Amniotic epithelial cell (primary cell): ENCODE data around the gene NDUFS6.

ENCODE experiments used
- DNase-seq: peaks from one replicate; pipeline ENCODE4 v3.0.0-alpha.2; 2010; ENCODE audit warnings: low read depth

The NDUFS6 gene

DNA sequence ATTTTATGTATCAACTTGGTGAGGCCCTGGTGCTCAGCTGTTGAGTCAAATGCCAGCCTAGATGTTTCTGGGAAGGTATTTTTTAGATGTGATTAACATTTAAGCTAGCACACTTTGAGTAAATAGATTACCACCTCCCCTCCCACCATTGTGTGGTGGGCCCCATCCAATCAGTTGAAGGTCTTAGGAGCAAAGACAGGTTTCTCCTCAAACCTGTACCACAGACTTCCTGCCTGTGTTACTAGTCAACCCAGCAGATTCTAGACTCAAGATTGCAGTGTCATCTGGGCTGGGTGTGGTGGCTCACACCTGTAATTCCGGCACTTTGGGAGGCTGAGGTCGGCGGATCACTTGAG, 35.3 kb upstream of the NDUFS6 start:
- DNase-seq, result no peak

DNA sequence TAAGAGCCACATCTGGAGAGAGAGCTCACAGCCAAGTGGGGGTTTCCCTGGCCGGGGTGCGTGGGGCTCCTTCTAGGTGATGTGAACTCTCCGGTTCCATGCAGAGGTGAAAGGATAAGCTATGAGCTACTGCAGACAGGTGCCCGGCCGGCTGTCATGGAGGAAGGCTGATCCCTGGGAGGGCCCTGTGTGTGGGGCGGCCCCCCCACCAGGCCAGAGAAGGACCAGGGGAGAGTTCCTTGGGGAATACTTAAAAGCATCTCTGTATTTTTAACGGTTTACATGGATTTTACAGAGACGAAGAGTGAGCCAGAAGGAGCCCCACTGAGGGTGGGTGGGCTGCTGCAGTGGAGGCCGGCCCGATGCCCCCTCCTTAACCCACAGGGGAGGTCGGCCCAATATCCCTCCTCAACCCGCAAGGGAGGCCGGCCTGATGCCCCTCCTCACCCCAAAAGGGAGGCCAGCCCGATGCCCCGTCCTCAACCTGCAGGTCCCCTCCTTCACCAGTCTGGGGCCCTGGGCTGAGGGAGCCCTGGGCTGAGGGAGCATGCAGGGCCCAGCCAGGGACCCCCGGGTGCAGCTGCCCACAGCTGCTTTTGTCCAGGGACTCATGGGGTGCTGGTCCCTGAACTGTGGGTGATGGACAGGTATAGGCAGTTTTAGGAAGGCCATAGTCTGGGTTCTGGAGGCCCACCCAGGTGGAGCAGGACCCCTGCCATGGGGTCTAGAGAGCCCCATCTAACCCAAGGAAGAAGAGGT, 33.5 kb upstream of the NDUFS6 start:
- DNase-seq, result no peak

DNA sequence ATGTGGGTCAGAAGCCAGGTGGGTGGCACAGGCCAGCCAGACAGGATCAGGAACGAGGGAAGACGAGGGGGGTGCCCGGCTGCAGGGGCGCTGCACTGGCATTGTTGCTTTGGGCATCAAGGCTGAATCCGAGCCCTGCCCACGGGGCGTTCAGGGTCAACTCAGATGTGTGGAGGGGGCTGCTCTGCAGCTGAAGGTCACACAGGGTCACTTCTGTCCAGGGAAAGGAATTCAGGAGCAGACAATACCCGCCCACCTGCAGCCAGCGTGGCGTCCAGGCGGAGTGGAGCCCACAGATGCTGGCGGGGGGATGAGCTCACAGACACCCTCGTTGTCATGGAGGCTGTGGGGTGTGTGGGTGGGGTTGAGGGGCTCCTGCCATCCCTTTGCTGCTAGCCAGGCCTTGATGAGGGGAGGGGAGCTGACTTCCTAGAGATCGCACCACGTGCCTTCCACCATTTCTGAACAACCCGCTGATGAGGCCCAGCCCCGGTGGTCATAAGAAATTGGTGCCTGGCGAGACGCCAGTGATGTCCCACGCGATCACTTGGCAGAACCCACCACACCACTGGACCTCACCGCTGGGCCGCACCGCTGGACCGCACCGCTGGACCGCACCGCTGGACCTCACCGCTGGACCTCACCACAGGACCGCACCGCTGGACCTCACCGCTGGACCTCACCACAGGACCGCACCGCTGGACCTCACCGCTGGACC, 32.8 kb upstream of the NDUFS6 start:
- no peak for DNase-seq

DNA sequence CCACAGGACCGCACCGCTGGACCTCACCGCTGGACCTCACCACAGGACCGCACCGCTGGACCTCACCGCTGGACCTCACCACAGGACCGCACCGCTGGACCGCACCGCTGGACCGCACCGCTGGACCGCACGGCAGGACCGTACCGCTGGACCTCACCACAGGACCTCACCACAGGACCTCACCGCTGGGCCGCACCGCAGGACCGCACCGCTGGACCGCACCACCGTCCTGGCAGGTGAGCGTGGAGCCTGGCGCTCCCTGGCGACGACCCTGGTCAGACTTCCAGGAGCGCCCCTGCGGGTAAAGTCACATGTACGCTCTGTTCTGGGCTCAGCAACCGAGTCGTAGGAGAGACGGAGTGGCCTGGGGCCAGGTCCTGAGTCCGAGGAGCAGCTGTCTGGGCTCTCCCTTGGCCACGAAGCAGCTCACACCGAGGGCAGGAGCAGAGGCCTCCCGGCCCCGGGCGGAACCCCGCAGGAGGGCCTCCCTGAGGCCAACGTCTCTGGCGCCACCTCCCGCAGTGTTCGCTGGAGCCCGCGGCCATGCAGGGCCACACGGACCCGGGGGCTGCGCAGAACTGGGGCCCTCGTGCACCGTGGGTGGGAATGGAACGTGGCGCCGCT, 32.1 kb upstream of the NDUFS6 start:
- DNase-seq, result no peak

DNA sequence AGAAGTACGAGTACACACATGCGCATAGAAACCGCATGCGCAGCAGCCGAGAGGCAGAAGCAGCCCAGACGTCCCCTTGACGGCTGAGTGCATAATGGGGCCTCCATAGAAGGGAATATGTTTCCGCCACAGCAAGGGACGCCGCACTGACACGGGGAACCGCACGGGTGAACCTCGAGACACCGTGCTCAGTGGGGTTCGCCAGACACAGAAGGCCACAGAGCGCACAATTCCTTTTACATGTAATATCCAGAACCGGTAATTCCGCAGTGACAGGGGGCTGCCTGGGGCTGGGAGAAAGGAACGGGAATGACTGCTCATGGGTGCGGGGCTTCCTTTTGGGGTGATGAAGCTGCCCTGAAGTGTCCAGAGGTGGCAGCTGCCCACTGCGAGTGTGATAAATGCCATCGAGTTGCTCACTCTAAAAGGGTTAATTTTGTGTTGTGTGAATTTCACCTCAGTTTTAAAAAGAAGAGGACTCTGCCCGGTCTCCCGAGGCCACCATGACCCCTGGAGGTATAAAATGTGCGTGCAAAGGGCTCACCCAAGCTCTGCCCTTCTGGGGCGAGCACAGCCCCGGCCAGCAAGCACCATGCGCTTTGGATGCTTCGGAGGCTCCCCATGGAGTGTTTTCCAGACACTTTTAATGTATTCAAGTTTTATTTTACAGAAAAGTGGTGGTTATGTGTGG, 31.3 kb upstream of the NDUFS6 start:
- no peak for DNase-seq

DNA sequence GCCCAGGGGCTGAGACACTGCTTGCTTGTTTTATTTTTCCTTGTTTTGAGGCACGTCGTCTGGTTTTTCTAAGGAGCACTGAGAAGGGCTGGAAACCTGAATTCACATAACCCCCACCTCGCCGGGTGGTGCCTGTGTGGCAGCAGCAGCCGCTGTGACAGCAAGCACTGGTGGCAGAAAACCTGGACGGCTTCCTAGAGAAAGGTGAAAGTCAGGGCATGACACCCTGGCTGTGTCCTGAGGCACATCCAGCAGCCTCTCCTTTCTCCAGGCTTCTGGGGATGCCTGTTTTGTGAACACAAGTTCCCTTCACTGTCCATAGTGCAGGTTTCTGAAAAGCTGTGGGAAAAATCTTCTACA, 30.8 kb upstream of the NDUFS6 start:
- no peak for DNase-seq

DNA sequence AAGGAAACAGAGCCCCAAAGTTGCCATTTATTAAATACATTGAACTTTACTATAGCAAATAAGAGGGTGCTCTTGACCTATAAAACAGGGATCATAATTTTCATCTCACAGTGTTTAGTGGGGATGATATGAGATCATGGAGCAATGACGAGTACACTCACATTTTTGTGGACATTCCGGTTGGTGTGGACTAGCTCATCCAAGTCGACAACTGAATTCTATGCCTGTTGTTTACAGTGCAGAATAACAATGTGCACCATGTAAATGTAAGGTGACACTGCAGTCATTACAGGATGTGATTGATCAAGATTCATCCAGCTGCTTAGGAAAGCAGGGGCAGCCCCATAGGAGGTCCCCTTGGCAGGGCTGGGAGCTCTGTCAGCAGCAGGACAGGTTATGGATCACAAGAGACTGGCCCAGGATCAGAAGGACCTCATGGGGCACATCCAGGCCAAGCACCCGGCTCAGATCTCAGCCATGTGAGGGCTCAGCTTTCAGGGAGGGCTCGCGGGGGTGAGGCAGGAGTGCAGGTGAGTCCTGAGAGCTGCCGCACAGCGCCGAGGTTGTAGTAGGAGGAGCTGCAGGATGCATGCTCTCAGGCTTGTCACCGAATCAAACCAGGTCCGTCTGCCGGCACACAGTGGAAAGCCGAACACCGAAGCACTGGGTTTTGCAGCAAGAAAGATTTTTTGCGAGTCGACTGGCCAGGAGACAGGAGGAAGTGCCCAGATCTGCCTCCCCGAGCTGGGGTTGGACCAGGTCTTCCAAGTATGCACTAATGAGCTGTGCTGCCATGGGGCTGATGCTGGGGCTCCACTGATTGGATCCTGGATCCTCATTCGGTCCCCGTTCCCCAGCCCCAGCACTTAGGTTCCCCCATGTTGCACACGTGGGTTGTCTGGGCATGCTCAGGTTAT, 29.8 kb upstream of the NDUFS6 start:
- no peak for DNase-seq

DNA sequence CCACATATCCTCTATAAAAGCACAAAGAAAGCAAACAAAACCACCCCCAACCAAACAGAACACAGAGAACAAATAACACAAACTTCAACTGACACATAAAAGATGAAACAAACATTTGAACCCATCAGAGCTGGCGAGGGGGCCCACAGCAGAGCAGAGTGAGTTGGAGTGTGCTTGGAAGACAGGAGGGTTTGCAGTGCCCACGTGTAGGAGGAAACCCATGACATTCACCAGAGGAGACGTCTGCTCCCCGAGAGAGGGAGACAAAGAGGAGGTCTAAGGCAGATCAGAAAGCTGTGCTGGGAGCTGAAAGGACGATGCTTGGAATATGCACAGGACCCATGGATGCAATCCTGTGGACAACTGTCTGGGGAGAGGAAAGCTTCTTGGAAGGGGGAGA, 28.6 kb upstream of the NDUFS6 start:
- DNase-seq, result peak; percentile 41

DNA sequence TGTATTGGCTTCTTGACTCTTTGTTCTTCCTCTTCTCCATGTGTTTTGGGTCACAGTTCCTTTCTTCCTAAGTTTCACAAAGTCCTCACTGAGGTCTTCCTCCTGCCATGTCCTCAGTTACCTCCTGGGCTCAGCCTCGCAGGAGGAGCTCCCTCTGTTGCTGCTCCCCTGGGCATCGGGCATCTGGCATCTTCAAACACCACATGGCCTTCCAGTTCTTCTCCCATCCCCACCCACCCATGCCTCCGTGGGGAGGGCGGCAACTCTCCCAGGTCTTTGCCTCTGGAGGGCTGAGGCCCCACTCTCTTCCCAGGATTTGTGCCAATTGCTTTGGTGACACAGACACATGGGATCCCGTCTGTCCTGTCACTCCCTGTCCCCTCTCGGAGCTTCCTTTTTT, 24.4 kb upstream of the NDUFS6 start:
- DNase-seq, result no peak

DNA sequence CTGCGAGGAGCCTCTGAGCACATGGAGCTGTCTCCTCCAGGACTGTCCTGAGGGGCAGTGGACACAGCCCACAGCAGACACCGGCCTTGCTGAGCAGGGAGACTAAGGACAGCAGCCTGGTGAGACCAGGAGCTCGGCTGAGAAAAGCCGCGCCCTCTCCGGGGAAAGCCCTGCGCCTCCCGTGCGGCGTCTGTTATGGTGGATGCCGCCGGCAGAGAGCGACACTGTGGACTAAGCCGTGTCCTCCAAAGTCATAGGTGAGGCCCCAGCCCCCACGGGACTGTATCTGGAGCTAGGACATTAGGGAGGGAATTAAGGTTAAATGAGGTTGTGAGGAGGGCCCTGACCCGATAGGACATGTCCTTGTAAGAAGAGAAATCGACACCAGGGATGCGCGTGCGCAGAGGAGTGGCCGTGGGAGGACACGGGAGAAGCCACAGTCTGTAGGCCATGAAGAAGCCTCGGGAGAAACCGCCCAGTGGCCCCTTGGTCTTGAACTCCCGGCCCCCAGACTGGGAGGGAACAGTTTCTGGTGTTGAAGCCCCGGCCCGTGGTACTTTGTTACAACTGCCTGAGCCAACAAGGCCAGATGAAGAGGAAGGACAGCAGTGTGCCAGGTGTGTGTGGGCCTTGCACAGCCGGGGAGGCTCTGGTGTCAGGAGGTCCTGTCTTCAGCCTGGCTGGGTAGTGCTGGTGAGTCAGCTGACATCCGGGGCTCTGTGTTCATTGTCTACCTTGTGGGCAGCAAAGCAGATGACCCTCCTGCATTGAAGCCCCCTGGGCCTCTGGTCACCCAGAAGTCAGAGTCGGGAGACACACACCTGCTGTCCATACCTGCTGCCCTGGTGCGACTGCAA, 23.7 kb upstream of the NDUFS6 start:
- no peak for DNase-seq

DNA sequence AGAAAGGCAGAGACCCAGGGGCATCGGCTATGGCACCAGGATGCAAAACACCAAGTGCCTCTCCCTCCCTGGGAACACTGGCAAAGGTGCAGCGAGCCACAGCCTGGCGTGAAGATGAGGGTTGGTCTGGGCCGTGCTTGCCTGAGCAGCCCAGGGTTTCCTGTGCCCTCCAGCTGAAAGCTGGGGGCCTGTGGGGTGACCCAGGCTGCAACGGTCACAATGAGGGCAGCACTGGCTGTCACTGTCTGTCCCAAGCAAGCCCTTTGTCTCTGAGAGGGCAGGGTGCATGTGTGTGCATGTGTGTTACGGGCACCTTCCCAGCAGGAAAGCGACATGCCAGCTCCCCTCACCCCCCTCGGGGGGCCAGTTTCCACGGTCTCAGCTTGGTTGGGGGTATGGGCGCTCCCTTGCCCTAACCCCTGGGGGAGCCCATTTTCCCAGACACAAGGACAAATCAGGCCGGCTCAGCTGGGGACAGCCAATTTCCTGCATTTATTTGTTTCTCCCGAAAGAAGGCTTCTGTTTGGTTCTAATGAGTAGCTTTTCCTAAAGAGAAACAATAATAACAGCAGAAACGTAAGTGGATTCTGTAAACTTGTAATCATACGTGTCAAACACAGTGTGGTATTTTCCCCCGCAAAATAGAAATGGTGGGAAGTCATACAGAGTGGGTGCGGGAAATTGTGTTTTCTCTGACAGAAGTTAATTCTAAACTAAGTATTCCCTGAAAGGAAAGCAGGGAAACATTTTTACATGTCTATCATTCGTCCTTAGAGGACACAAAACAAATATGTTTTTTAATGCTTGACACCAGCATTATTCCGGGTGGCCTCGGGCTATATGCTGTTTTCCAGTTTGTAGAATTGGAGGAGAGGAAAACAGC, 22.8 kb upstream of the NDUFS6 start:
- no peak for DNase-seq

DNA sequence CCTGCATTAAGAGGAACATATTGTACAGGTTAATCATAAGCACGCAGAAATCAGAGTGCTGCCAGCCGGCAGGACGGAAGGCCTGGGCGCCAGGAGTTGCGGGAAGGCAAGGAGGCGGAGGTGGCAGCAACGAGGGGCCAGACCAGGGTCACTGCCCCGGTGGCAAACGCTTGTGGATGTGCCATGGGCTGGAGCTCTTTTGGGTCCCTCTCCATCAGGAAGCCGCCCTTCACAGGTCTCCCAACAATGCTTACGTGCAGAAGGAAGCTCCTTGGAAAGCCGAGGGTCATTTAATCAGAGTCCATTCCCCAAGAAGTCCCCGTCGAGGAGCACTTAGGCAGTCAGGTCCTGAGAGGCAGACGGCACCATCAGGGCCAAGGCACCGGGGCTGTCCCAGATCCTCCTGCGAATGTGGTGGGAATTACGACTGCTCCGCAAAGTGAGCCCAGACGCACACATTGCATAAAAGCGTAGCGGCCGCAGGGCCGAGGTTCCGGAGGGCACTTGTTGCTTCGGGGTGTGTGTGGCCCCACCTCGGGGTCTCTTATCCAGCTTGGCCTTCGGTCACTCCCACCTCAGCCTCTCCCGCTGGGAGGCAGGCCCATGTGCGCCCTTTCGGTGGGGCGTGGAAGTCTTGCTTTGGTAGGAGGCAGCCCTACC, 22.1 kb upstream of the NDUFS6 start:
- no peak for DNase-seq

DNA sequence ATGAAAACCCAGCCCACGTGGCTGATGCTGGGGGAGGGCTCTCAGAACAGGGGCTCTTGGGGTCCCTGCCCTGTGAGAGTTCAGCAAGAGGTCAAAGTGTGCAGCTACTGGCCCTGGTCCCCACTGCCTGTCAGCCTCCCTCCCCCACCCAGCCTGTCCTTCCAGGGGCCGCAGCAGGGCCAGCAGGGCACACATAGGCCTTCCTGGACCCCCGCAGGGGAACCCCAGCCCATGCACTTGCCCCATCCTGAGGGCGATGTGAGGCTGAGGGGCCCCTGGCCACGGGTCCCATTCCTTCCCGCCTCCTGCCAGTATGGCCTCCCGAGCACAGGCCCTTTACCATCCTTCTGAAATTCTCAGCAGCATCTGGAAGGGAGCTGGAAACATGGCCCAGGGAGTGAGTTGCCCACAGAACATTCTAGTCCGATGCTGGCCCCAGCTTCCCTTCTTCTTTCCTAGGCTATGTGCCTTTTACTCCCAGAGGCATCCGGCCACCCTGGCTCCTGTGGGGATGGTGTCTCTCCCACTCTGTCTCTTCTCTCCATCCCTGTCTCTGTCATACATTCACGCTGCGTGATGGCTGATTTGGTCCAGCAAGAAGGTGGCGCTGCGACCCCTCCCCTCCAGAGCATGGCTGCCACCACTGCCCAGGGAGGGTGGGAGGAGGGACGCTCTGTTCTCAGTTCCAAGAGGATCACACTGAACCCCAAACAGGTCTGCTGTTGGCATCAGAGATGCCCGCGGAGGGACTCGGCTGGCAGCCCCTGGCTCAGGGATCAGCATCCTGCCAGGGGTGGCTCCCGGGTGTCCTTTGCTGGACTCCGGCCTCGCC, 21.2 kb upstream of the NDUFS6 start:
- DNase-seq, result no peak

DNA sequence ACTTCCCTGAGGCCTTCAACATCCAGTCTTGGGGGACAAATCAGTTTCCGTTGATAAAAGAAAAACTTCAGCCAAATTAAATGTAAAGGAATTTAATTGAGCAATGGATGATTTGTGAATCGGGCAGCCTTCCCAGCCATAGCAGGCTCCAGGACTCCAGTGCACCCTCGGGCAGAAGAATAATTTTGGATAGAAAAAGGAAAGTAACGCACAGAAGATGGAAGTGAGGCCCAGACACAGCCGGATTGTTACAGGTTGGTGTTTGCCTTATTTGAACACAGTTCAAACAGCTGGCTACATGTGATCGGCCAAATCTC, 20.6 kb upstream of the NDUFS6 start:
- DNase-seq, result no peak

DNA sequence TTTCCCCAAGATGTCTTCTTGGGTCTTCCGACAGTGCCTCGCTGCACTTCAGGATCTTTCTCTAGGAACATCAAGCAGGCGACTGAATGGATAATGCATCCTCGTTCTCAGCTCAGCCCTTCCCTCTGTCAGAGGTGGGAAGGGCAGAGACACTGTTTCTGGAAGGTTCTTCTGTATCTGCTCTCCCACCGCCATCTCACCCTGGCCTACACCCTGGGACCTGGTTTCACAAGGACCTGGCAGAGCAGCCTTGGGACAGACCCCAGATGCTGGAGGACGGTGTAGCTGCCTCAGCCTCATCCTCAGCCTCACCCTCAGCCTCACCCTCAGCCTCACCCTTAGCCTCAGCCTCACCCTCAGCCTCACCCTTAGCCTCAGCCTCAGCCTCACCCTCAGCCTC, 20.1 kb upstream of the NDUFS6 start:
- DNase-seq, result no peak

DNA sequence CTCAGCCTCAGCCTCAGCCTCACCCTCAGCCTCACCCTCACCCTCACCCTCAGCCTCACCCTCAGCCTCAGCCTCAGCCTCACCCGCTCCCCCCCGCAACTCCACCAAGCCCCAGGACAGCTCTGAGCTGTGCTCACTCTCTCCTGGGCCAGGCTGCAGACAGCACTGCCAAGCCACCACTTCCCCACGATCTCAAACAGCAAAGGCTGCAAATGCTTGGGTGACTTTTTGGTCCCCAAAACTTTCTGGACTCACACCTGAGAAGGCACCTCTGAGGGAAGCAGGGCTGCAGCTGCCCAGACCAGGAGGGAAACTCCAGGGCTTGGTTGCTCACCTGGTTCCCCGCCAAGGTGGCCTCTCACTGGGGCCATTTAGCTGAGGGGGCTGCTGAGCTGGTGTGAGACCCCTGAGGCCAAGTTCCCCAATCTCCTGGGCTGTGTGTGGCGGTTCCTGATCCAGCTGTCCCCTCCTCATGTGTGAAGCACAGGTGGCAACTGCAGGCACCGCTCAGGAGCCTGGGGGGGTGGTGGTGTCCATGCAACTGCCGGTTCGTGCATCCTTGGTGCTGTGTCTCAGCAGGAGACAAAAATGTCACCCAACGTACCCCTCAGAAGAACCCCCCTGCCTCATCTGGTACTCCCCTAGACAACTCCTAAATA, 19.4 kb upstream of the NDUFS6 start:
- no peak for DNase-seq

DNA sequence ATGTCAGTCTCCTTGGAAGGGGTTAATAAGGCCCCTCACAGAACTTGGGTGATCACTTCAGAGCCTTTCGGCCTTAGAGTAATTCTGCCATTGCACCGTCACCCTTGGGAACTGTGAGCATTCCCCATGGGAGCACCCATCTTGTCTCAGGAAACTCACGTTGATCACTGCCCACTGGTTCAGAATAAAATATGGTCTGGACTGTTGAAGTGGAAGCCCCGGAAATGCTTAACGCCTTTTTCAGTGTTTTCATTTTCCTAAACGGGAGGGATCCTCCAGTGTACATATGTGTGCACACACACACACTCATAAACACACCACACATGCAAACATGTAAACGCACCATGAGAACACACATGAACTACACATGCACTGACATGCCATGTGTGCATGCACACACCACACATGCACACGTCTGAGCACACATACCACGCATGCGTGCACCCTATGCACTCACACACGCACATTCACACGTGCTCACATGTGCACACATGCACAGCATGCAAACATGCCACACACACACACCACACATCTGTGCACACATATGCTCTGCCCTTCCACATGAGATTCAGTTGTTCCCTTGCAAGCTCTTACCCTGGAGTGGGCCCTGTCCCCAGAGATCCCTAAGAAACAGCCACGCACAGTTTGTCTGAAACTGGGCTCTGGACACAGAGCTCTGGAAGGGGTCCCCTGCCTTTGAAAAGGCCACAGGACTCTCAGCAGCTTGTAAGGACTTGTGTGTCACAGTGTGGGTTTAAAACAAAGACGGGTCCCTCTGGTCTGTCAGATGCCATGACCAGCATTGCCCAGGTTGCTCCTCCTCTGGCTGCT, 18.6 kb upstream of the NDUFS6 start:
- no peak for DNase-seq
